ENCODE data around the gene ADAMTSL3. TPM values are rescaled to one million over a fixed set of nuclear protein-coding genes. Genes with fewer than 3 reads are reported as not detected.

The ADAMTSL3 gene
- total and polyA plus RNA-seq, 2 of the 8 experiments (the other 6 are each of a cell fraction or from before 2014, with no cell fraction given) = 0.35 to 1.4 TPM

- no peak overlapping the region for H3K9ac ChIP-seq (replicated peaks in 1 of 4; ENCODE audit: extremely low read depth in 1 of 4, low read depth in 3 of 4, low read length in 3 of 4)
- H2BK120ac ChIP-seq (replicated peaks; ENCODE audit: low read depth, low read length) = no peak overlapping the region
- FAIRE-seq (no peak), DNase-seq (ENCODE audit: low read depth in 1 of 2, low spot score in 2 of 2) (no peak)
- peaks cover 8 to 24% (median 21%) of the 10 kb centered on the region in 4 experiments for H3K27me3 ChIP-seq (replicated peaks in 1 of 4; ENCODE audit: control insufficient read depth in 3 of 4, extremely low read depth in 1 of 4, insufficient read depth in 3 of 4, low read length in 3 of 4)
- no peaks in the 10 kb centered on the region; a peak in 3 of 7 replicates for H3K4me1 ChIP-seq (replicated peaks in 1 of 4; ENCODE audit: control insufficient read depth in 3 of 4, insufficient read depth in 4 of 4, low read length in 3 of 4)
- POLR2A ChIA-PET (ENCODE audit: partially characterized antibody) = no interaction called here
- H4K91ac ChIP-seq (replicated peaks; ENCODE audit: insufficient read length, low read length) = no peak overlapping the region
- H4K5ac ChIP-seq (ENCODE audit: insufficient read length, low read depth, low read length) = no peak overlapping the region
- no peak for TF ChIP-seq EZH2 (IDR thresholded peaks at IDR 0.05; ENCODE audit: low read depth, low read length, severe bottlenecking)
- TF ChIP-seq SAP30 (IDR thresholded peaks at IDR 0.05; ENCODE audit: insufficient read depth, insufficient replicate concordance, low read length) = no peak
- no peak overlapping the region for H2AFZ ChIP-seq (ENCODE audit: low read length)
- CTCF ChIA-PET (ENCODE audit: partially characterized antibody) = interaction anchor here (0.7 to 3.3 kb wide), 31 partner anchors 10 to 376 kb away, joined by 3 to 20 read pairs (median 4); no protein-coding TSS in a partner anchor
- H2BK5ac ChIP-seq (ENCODE audit: low read depth, low read length) = no peak overlapping the region
- no peak overlapping the region for H3K14ac ChIP-seq (ENCODE audit: insufficient read length)
- H3K56ac ChIP-seq (replicated peaks; ENCODE audit: insufficient read length, low read depth, low read length) = no peak overlapping the region
- no peak overlapping the region for H2BK12ac ChIP-seq (ENCODE audit: low read depth, low read length)
- H3K79me2 ChIP-seq (ENCODE audit: control insufficient read depth in 1 of 2, insufficient read depth in 2 of 2, low read length in 2 of 2) = no peaks in the 10 kb centered on the region
- H4K20me1 ChIP-seq (replicated peaks in 1 of 2; ENCODE audit: control insufficient read depth in 1 of 2, insufficient read depth in 2 of 2, low read length in 2 of 2) = no peaks in the 10 kb centered on the region
- no peak overlapping the region for H2BK20ac ChIP-seq (ENCODE audit: low read length)
- peaks cover 6% of the 10 kb centered on the region; the same call in 1 of the 2 replicates for H3K23me2 ChIP-seq (ENCODE audit: low read depth, low read length)
- no peak overlapping the region for H3K23ac ChIP-seq (ENCODE audit: insufficient read length)
- H3K27ac ChIP-seq (ENCODE audit: low read depth, low read length) = no peak overlapping the region
- H3K36me3 ChIP-seq (ENCODE audit: control insufficient read depth in 2 of 4, insufficient read depth in 4 of 4, low read length in 3 of 4) = no peaks in the 10 kb centered on the region
- H3K9me3 ChIP-seq (ENCODE audit: insufficient read depth in 2 of 2, low read depth in 1 of 2, low read length in 1 of 2) = no peaks in the 10 kb centered on the region
- H3K4me3 ChIP-seq (ENCODE audit: extremely low read depth in 1 of 4, insufficient read depth in 2 of 4, low read depth in 3 of 4, low read length in 4 of 4) = no peak overlapping the region
- H2AK5ac ChIP-seq (ENCODE audit: low read depth, low read length) = no peak overlapping the region
- no peaks in the 10 kb centered on the region for H3K79me1 ChIP-seq (ENCODE audit: low read depth, low read length)
- H4K8ac ChIP-seq (ENCODE audit: extremely low read depth, insufficient read depth, low read length) = no peak overlapping the region
- no peak overlapping the region for H3K18ac ChIP-seq (ENCODE audit: extremely low read depth, low read length)
- H3K4ac ChIP-seq (replicated peaks; ENCODE audit: insufficient read length, low read depth, low read length) = no peak overlapping the region
- H3K4me2 ChIP-seq (ENCODE audit: insufficient read depth in 1 of 2, low read depth in 2 of 2, low read length in 2 of 2) = no peak overlapping the region
- 85% methylated on average over 10 of the region's 10 CpGs; no CpG with 5 or more reads in 1 of the 2 experiments for WGBS, 2 experiments (ENCODE audit: extremely low coverage in 1 of 2, insufficient coverage in 1 of 2, insufficient read length in 1 of 2, insufficient replicate concordance in 2 of 2, low coverage in 1 of 2, low lambda C conversion rate in 2 of 2, missing lambda C conversion rate in 1 of 2)
- no peak overlapping the region for H2BK15ac ChIP-seq (ENCODE audit: low read length)
Observed at GRCh38 chr15:83658430-83659416, 4.8 kb downstream of the ADAMTSL3 start.
